Left colon (tissue), 2 donors: Measurements from ENCODE around the gene NXN. TPM values are rescaled to one million over a fixed set of nuclear protein-coding genes. Genes with fewer than 3 reads are reported as not detected.
"Not testable (repeated sequence)": the region's sequence is repeated elsewhere in the genome, so short reads cannot be mapped to it uniquely, and the experiment has no call there.

Experiments used
- ATAC-seq: fragments of 200-7000 bp; cut with Tn5 transposase; one replicate; pipeline ENCODE4 v1.9.1; 2020; ENCODE audit warnings: mild to moderate bottlenecking, moderate library complexity
- DNase-seq, 2 donors: peaks; one replicate each; pipeline ENCODE4 v3.0.0-alpha.2; 2020
- intact Hi-C, 2 donors: fragments of 100-400 bp; cut with DNase I in 1 of 2; cut with micrococcal nuclease in 1 of 2; formaldehyde crosslinking; loops; one replicate each; pipeline versions ENCODE4 v1.11.2 to v1.14.0; 2022; cut with DNase I, micrococcal nuclease
- total RNA-seq, 2 donors: library from RNA; stranded (reverse); fragmentation: NEBNext Ultra II Directional; extraction: Animal tissue kit (Norgen Biotek cat#: 25700); gene quantifications; one replicate each; pipeline ENCODE4 v1.2.1, GENCODE V29; 2021
- donor health status: DM: no; HTN: no; CAD: no.
- donor health status: DM: yes; HTN: yes; CAD: no.

The NXN gene
- total RNA-seq, 2 donors from 2014 or later: 3.9 to 14.5 TPM

DNA sequence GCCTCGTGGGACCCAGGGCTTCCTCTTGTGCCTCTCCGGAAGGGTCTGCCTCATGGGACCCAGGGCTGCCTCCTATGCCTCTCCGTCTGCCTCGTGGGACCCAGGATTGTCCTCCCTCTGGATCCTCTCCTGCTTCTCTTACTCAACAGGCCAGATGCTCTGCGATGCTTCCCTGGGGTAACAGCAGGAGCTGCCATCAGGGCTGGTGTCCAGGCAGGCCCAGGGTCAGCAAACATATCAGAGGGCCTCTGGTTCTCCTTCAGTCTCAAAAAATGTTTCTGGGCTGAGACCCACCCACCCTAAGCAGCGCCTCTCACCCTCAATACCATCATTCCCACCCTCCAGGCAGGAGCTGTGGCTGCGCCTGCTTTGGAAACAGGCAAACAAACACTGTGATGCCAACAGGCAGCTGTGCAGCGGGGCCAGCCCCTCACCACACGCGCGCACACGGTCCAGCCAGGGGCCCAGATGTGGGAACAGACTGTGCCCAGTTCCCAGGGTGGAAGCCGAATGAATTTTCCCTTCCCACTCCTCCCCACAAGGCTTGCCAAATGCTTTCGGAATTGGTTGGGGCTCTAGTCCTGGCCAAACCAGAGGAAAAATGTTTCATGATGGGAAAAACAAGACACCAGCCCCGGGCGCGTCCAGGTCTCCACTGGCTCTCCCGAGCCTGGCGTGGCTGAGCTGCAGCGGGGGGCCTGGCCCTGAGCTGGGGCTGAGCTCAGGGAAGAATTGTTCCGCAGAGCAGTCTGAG lies 28.6 kb upstream of the NXN start:
- DNase-seq: no peak
- intact Hi-C loops: no loop called here
- ATAC-seq: no peak

DNA sequence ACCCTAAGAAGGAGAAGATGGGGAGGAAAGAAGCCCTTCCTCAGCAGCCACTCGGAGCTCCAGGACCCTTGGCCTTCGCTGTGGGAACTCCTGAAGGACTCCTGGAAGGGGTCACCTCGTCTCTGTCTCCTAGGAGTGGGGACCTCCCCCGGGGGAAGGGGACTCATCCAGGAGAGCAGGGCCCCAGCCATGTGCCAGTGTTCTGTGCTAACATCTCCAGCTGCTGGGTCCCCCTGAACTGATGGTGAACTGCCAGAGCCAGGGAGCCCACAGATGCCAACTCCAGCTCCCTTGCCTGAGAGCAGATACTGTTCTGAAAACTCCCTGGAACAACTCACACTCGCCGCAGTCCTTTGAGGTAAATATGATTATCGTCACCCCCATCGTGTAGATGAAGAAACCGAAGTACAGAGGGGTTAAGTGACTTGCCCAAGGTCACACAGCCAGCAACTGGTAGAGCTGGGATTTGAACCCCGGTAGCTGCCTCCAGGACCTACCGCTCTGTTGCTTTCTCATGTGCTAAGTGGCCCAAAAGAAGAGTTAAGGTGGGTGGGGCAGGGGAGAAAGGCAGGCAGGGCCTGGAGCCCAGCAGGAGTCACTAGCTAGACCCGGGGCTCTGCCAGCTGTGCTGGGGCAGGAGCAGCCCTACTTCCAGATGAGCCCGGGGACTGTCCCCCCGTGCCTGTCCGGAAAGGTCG lies 27.9 kb upstream of the NXN start:
- intact Hi-C loops: no loop called here
- ATAC-seq: no peak
- DNase-seq: no peak

DNA sequence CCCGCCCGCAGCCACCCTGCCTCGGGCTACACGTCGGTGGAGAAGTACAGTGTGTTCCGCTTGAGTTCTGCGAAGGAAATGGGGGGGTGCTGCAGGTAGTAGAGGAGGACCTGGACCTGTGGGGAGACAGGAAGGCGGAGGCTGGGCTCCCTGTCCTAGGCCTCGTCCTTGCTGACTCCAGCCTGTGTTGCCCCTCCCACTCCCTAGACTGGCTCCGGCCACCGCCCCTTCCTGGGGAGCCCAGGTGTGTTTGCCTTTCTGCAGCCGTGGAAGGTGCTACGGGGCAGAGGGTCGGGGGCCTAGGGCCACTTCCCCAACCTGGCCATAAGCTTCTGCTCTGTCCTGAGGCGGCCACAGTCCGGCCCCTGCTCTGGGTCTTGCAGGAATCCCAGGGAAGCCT lies 26.5 kb upstream of the NXN start:
- peak in 1 of 2 donors; percentile 62 for DNase-seq
- intact Hi-C loops: no loop called here
- ATAC-seq: peak; percentile 68

- intact Hi-C loops: no loop called here
- DNase-seq (peak; percentile 48 to 53), ATAC-seq (peak; percentile 42)
Measured at GRCh38 chr17:1005361-1005946, 25.9 kb upstream of the NXN start.

DNA sequence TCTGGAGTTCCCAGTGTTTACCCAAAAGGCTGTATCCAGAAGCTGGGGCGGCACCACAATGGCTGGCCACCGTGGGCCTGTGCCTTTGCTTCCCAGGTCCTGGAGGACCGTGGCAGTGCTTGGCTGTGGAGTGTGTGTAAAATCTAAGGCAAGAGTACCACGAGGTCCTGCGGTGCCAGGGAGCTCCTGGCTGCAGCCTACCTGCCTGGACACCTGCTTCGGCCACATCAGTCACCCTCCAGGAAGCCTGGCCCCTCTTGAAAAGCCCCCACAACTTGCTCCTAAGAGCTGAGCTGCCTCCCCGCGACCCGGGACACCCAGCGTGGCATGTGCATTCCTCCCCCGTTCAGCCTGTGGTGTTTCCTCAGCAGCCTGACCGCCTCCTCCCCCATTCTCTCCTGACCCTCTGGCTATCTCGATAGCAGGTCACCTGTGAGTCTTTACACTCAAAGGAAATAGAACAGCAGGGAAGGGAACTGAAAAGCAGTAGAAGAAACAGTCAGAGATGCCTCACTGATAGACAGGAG lies 25.3 kb upstream of the NXN start:
- DNase-seq: no peak
- no peak for ATAC-seq
- intact Hi-C loops: no loop called here

GRCh38 chr17:1003972-1004768 lies 24.6 kb upstream of the NXN start:
- intact Hi-C loops: no loop called here
- no peak for DNase-seq
- ATAC-seq: no peak

DNA sequence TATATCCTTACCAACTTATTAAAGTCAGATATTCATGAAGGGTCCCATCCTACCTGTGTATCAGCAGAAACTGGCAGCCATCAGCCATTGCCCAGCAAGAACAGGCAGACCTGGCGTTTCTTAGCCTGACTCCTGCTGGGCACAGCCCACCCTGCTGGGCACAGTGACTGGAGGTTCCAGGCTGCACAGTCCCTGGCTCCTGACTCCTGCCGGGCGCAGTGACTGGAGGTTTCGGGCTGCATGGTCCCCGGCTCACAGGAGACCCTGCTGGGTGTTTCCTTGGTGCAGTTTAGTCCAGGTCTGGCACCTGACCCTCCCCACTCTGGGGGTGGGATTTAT lies 24.0 kb upstream of the NXN start:
- no peak for ATAC-seq
- intact Hi-C loops: no loop called here
- no peak for DNase-seq

- ATAC-seq (no peak), DNase-seq (no peak)
- intact Hi-C loops: no loop called here
Measured at GRCh38 chr17:1002771-1003555, 23.4 kb upstream of the NXN start.

DNA sequence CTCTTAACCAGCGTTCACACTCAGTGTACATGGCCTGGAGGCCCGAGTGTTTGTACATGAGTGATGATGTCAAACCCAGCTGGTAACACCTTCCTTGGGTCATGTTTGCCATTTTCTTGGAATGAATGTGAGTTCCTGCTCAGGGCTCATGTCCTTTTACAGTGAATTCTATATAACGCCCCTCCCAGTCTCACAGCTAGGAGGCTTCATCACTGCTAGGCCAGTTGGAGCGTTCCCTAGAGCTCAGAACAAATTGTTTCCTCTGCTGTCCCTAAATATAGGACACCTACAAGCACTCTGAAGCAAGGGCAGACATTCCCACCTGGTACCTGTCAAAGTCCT lies 22.8 kb upstream of the NXN start:
- intact Hi-C loops: no loop called here
- no peak for DNase-seq

GRCh38 chr17:1001640-1002411 lies 22.2 kb upstream of the NXN start:
- no peak for ATAC-seq
- intact Hi-C loops: no loop called here
- no peak for DNase-seq

More for the DNA sequence above, 22.8 kb upstream of the NXN start:
- no peak for ATAC-seq

GRCh38 chr17:1000597-1001461 lies 21.3 kb upstream of the NXN start:
- no peak for DNase-seq
- intact Hi-C loops: no loop called here
- no peak for ATAC-seq

DNA sequence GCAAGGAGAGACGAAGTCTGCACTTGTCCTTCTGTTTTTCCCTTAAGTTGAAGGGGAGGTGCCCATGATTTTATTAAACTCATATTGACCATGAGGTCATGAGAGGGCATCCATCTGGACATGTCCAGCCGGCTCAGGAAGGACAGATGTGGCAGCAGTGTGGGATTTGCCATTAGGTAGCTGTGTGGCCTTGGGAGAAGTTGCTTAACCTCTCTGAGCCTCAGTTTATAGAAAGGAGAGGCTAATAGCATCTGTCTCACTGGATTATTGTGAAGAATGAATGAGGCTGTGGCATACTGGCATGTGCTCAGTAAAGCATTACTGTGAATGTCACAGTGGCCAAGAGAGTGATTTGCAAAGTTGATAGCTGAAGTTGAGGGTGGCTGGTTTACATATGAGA lies 18.5 kb upstream of the NXN start:
- intact Hi-C loops: no loop called here
- ATAC-seq (no peak), DNase-seq (no peak)

DNA sequence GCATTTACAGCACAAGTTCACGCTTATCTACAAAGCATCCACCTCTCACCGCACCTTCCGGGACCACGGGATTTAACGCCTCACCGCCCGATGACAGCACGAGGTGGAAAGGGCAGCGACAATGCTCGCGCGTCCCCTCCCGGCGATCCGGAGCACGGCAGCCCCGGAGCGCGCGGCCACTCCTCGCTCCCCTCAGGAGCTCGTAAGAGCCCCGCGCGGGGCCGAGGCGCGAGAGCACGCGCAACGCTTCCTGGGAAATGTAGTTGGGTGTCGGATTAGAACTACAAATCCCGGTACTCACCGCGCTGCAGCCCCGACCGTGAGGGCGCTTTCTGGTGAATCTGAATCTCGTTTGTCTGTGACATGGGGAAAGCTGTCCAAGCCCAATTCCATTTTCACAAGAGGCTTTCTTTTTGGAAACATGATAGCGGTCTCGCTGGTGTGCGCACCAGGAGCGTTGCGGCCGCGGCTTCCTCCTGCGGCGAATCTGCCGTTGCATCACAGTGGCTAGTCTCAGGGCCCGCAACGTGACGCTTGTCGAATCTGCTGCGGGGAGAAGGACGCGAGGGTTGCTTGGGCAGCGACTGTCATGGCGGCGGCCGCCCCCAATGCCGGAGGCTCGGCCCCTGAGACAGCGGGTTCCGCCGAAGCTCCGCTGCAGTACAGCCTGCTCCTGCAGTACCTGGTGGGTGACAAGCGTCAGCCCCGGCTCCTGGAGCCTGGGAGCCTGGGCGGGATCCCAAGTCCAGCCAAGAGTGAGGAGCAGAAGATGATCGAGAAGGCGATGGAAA lies 17.2 kb upstream of the NXN start, which contains the start of gene TIMM22:
Gene TIMM22, plus strand, starts transcription at position 576 of the 791 bp plus-strand sequence. Its CDS starts 14 bp downstream, at position 590.
- intact Hi-C loops: no loop called here
- ATAC-seq (peak; percentile 84), DNase-seq (peak; percentile 91 to 93)

- intact Hi-C loops, ATAC-seq: not testable (repeated sequence)
Measured at GRCh38 chr17:995324-995723, 15.7 kb upstream of the NXN start.

GRCh38 chr17:992933-993332 lies 13.4 kb upstream of the NXN start:
- intact Hi-C loops: no loop called here
- ATAC-seq: no peak
- DNase-seq: no peak

More at GRCh38 chr17:995324-995723, 15.7 kb upstream of the NXN start:
- not testable (repeated sequence) for DNase-seq

- intact Hi-C loops: loop anchor here (10.0 kb wide), 1 partner anchor 194 kb away; no protein-coding TSS in a partner anchor
- ATAC-seq: no peak
- DNase-seq: no peak
Measured at GRCh38 chr17:988561-988960, 9.0 kb upstream of the NXN start.
